Epithelial cell of esophagus (primary cell): Measurements from ENCODE around the gene DAB1.

Experiments used
- DNase-seq: peaks from one replicate; pipeline ENCODE4 v3.0.0; 2010; ENCODE audit warnings: low read depth
- H3K4me3 ChIP-seq: 2 replicates; pipeline ENCODE4 v1.5.1; 2011; ENCODE audit warnings: mild to moderate bottlenecking, low read length, control low read depth
- TF ChIP-seq, protein P1 (sequence below): IDR thresholded peaks from 2 replicates; pipeline ENCODE4 v1.5.1; 2011; ENCODE audit warnings: low read depth, mild to moderate bottlenecking, low read length, control low read depth, inconsistent platforms; ENCODE audit not compliant: insufficient read depth; ENCODE audit errors: missing control alignments

Gene DAB1

DNA sequence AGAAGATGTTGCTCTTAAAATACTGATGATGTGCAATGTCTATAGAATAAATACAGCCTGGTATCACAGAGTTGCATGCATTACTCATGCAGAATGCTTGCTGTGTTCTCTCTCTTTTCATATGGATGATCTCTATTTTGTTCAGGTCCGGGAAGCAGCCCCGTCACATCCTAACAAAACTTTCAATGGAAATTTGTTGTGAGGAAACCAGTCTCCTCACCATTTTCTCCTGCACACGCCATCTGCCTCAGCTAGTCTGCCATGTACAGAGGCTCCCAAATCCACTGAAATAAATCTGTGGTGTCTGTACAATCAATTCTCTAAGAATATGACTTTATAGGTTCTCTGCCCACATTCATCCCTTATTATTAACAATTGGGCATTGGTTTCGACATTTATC lies 42.4 kb downstream of the DAB1 start:
- DNase-seq, result no peak
- no peak overlapping the region for H3K4me3 ChIP-seq
- TF ChIP-seq, protein P1, sequence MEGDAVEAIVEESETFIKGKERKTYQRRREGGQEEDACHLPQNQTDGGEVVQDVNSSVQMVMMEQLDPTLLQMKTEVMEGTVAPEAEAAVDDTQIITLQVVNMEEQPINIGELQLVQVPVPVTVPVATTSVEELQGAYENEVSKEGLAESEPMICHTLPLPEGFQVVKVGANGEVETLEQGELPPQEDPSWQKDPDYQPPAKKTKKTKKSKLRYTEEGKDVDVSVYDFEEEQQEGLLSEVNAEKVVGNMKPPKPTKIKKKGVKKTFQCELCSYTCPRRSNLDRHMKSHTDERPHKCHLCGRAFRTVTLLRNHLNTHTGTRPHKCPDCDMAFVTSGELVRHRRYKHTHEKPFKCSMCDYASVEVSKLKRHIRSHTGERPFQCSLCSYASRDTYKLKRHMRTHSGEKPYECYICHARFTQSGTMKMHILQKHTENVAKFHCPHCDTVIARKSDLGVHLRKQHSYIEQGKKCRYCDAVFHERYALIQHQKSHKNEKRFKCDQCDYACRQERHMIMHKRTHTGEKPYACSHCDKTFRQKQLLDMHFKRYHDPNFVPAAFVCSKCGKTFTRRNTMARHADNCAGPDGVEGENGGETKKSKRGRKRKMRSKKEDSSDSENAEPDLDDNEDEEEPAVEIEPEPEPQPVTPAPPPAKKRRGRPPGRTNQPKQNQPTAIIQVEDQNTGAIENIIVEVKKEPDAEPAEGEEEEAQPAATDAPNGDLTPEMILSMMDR, result no peak

DNA sequence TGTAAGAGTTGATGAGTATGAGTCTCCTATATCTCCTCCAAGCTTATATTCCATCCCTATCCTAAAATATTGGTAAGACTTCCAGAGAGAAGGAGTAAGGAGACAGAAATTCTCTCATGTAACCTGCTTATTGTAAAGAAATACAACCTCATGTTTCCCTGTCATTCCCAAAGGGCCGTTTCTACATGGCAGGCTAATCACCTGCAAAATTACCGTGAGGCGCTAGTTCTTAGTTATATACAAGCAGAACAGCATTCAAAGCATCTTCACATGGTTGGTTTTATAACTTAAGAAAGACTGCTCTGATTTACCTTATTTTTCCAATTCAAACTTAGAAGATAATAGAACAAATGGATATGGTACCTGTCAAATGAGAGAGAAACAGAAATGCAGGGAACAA lies 42.9 kb downstream of the DAB1 start:
- TF ChIP-seq, protein P1, result no peak
- DNase-seq, result no peak
- H3K4me3 ChIP-seq, result no peak overlapping the region

DNA sequence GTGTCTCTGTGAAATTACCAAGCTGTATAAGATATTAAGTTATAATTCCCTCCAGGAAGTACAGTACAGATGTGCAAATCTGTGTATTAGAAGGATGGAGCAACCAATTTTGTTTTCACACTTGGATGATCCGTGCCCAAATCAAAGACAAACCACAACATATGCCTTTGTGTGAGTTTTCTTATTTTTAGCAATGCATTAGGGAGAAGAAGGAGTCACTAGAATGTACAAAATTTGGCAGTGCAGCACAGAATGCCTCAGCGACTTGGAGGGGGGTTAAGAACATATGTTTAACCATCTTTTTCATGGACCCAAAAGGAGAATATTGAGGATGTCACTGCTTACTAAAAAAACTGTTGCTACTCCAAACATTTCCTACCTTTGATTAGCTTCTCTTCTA lies 45.3 kb downstream of the DAB1 start:
- H3K4me3 ChIP-seq, result no peak overlapping the region
- TF ChIP-seq, protein P1, result no peak
- DNase-seq, result no peak

- TF ChIP-seq, protein P1, result no peak
Measured at GRCh38 chr1:57377339-57378139, 46.3 kb downstream of the DAB1 start.

DNA sequence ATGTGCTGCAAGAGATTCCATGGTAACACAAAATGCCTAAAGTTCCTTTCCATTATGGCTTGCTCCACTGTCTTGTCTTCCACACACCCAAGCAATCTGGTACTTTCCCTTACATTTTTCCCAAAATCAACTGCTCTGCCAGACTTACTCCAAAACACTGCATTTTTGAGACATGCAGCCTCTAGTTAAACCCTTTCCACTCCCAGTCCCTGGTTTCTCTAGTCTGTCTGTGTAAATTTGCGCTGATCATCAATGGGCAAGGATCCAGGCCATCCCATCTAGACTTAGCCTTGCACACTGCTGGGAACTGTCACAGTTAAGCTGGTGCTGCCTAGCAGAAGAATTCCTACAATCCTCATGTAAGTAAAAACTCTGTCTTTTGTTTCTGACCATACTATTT lies 47.8 kb downstream of the DAB1 start:
- H3K4me3 ChIP-seq, result no peak overlapping the region
- TF ChIP-seq, protein P1, result no peak
- DNase-seq, result no peak

More at GRCh38 chr1:57377339-57378139, 46.3 kb downstream of the DAB1 start:
- no peak overlapping the region for H3K4me3 ChIP-seq
- DNase-seq, result no peak

GRCh38 chr1:57369889-57370288 lies 54.0 kb downstream of the DAB1 start:
- no peak for DNase-seq
- TF ChIP-seq, protein P1, result no peak
- no peak overlapping the region for H3K4me3 ChIP-seq

GRCh38 chr1:57367945-57368344 lies 55.9 kb downstream of the DAB1 start:
- TF ChIP-seq, protein P1, result no peak
- no peak for DNase-seq
- no peak overlapping the region for H3K4me3 ChIP-seq
